HG03064 (cell line): ENCODE measurements around the gene TRIM33.
"Not testable (repeated sequence)": the region's sequence is repeated elsewhere in the genome, so short reads cannot be mapped to it uniquely, and the experiment has no call there.

Experiments
- ATAC-seq: cut with Tn5 transposase; IDR thresholded peaks from one replicate; pipeline ENCODE4 v1.9.1; 2021; ENCODE audit warnings: low read depth; ENCODE audit not compliant: unreplicated experiment

The TRIM33 gene

GRCh38 chr1:114431026-114431425, 80.0 kb downstream of the TRIM33 start:
- ATAC-seq: no peak

- no peak for ATAC-seq
Observed at GRCh38 chr1:114428083-114428754, 82.8 kb downstream of the TRIM33 start.

GRCh38 chr1:114427612-114428011, 83.4 kb downstream of the TRIM33 start:
- ATAC-seq: no peak

- ATAC-seq: no peak
Observed at GRCh38 chr1:114423455-114423854, 87.5 kb downstream of the TRIM33 start.

DNA sequence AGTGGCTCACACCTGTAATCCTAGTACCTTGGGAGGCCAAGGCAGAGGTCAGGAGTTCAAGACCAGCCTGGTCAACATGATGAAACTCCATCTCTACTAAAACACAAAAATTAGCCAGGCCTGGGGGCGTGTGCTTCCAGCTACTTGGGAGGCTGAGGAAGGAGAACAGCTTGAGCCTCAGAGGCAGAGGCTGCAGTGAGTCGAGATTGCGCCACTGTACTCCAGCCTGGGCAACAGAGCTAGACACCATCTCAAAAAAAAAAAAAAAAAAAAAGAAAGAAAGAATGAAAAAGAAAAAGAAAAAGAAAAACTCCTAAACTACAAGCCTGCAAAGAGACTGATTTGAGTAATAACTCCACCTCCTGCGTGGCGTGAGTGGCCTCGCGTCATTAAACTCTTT, 92.1 kb downstream of the TRIM33 start:
- ATAC-seq: not testable (repeated sequence)

GRCh38 chr1:114397601-114398000, 113.4 kb downstream of the TRIM33 start:
- no peak for ATAC-seq

DNA sequence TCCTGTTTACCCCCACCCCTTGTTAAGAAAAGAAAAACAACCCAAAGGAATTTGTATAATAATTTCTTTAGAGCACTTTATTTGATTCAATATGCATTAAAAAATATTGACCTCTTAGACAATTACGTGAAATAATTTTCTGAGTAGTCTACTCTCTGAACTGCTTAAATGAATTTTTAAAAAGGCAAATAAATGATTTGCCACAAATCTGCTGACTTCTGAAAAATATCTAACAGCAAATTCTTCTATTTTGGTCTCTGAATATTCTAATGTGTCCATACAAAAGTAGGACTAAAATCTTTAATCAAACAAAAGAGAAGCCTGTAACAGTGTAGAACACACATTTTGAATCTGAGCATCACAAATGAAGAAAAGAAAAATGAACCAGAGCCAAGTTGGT, 115.1 kb downstream of the TRIM33 start:
- no peak for ATAC-seq

DNA sequence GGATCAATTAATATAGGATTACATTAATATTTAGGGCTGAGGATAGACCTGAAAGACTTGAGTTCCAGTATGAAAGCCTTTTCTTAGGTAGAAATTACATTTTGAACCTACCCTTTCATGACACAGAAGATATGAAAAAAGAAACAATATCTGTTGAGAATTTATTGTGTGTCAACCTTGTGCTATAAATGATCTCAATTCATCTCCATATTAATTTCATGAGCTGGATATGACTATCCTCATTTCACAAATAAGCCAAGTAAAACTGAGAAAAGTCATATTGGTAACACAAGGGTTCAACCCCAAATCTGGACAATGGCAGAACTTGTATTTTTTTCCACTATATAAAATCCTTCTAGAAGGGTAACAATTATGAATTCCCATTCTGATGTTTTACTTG, 120.0 kb downstream of the TRIM33 start:
- ATAC-seq: no peak

- no peak for ATAC-seq
Observed at GRCh38 chr1:114390361-114390760, 120.6 kb downstream of the TRIM33 start.

GRCh38 chr1:114388432-114389003, 122.5 kb downstream of the TRIM33 start:
- no peak for ATAC-seq

GRCh38 chr1:114387585-114387984, 123.4 kb downstream of the TRIM33 start:
- ATAC-seq: not testable (repeated sequence)

DNA sequence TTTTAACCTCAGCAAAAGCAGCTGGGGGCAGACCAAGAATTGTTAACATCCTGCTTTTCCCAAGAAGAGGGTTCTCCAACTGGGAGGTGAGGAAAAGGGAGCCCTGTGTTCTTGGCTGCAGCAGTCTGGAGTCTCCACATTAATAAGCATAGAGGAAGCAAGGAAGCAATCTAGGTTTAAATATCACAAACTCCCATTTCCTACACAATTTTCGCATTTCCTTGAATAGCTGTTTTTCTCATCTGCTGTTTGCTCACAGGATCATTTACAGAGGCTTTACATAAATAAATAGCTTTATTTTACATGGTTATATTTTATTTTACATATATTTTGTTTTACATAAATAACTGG, 124.0 kb downstream of the TRIM33 start:
- no peak for ATAC-seq

DNA sequence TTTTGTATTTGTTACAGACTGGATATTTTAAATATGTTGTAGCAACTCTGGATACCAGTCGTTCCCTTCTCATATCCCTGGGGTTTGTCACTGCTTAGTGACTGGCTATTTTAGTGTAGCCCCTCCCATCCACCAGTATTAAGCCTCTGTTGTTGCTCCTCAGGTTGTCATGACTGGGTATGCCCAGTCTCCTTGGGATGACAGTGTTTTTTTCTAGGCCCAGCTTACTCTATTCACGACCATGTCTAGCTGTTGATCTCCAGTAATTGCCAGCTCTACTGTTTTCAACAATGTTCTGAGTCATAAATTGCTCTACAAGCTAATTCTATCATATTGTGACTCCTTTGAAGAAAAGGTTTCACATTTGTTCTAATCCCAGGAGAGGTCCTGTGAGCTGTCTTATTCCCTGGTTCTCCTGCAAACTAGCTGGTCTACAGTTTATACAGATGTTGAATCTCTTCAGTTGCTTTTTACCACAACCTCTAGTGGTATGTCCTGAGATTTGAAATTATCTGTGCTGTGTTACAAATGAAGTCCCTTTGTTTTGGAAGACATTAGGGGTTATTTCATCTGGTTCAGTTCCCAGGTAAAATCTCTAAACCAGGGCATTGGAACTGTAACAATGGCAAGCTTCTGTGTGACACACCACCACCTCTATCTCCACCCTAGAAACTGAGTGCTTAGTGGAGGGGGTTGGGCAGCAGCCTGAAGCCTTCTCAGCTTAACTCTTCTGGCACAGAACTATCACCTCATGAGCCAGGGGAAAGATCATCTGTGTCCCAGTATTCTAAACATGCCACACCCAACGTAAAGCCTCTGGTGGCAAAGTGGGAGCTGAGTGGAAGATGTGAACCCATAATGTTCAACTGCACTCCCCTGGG, 124.6 kb downstream of the TRIM33 start:
- no peak for ATAC-seq

GRCh38 chr1:114384922-114385321, 126.1 kb downstream of the TRIM33 start:
- ATAC-seq: no peak

DNA sequence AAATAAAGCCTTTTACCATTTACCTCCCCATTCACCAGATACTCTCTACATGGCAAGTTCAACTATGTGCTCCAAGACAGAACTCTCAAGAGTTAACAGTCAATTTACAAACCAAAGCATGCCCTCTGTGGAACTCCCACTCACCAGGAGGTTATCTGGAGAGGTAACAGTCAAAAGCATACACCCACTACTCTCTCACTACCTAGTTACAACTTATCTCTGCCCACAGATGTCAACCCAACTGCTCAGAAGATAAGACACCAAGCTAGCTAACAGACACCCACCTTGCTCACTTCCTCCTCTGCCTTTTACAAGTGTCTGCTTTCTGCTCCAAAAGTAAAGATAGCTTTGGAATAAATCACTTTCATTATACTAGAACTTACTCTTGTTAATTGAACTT, 131.0 kb downstream of the TRIM33 start:
- ATAC-seq: no peak

DNA sequence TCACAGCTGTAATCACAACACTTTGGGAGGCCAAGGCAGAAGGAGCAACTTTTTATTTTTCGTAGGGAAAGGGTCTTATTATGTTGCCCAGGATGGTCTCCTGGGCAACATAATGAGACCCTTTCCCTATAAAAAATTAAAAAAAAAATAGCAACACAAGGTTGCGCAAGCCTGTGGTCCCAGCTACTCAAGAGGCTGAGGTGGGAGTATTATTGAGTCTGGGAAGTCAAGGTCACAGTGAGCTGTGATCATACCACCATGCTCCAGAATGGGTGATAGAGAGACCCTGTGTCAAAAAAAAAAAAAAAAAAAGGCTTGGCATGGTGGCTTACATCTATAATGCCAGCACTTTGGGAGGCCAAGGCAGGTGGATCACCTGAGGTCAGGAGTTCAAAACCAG, 131.6 kb downstream of the TRIM33 start:
- ATAC-seq: no peak

DNA sequence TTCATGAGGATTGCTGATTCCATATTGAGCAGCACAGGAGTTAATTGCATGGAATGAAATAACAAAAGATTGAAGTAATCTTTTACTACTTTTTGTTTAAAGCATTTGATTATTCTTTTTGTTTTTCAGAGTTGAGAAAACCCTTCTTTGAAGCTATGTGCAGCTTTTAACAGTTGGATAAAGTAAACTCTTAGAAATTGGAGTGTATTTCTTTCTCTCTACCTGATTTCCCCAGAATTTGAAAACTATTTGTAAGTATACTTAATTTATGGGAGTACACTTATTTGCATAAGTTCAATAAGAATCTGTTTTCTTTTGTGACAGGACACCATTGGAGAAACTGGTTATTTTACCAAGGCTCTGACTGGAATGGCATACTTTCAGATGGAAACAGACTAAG, 133.6 kb downstream of the TRIM33 start:
- ATAC-seq: no peak

DNA sequence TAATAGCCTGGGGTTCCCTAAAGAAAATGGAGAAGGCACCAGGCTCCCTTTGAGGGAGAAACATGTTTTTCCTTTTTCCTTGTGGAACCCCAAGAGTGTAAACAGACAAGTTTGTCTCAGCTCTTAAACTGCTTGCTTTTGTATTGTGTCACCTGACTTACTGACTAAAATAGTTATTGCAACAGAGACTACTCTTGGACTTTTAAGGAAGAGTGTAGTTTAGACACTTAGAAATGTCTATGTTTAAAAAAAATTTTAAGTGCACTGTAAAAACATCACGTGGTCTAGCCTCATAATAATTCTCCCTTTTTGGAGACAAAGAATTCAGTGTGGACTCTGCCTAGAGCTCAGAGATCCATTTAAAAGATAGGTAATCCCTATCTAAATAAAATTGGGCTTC, 141.1 kb downstream of the TRIM33 start:
- no peak for ATAC-seq

DNA sequence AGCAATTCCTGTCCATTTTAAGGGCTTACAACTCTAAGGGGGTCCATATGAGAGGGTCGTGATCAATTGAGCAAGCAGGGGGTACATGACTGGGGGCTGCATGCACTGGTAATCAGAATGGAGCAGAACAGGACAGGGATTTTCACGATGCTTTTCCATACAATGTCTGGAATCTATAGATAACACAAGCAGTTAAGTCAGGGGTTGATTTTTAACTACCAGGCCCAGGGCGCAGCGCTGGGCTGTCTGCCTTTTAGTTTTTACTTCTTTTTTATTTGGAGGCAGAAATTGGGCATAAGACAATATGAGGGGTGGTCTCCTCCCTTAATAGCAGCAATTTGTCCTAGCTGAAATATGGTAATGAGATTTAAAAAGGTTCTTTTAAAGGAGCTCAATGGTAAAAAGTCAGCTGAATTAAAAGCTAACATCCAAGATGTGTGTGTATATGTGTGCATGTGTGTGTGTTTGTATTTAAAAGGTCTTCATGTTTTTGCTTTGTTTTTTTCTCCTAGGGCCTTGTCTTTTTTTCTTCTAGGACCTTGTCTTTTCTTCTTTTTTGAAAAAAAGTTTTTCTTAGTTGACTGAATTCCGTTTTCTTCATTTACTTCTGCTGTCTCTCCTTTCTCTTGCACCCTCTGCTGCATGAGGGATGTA, 141.6 kb downstream of the TRIM33 start:
- ATAC-seq: not testable (repeated sequence)

GRCh38 chr1:114368560-114369255, 142.3 kb downstream of the TRIM33 start:
- no peak for ATAC-seq

DNA sequence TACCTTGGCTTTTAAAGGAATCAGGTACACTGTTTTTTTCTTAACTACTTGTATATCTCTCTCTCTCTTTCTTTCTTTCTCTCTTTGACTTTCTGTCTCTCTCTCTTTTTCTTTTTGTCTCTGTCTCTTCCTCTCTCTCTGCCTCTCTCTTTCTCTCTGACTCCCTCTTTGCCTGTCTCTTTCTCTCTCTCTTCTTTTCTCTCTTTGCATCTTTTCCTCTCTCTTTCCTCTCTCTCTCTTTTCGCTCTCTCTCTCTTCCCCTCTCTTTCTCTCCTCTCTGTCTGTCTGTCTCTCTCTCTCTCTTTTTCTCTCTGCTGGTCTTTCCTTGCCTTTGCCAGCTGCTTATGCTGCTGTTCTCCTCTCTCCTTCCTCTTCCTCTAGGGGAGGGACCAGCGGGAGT, 143.2 kb downstream of the TRIM33 start:
- no peak for ATAC-seq
